GM12878 (cell line): ENCODE data around the gene CFAP61. TPM values are rescaled to one million over a fixed set of nuclear protein-coding genes. Genes with fewer than 3 reads are reported as not detected.

Source experiments
- JUNB ChIP-seq: IDR thresholded peaks from 2 replicates; pipeline ENCODE4 v1.6.1; 2016; ENCODE audit warnings: antibody characterized with exemption, mild to moderate bottlenecking
- NFYA ChIP-seq: IDR thresholded peaks from 2 replicates; pipeline ENCODE4 v1.6.1; 2011; ENCODE audit warnings: low read depth, mild to moderate bottlenecking, low read length, improper control_type of control experiment, borderline replicate concordance
- SMC3 ChIP-seq: IDR thresholded peaks from 2 replicates; pipeline ENCODE4 v1.6.1; 2011; ENCODE audit warnings: low read length, improper control_type of control experiment, borderline replicate concordance
- polyA plus RNA-seq, 11 experiments: library from polyadenylated mRNA; depleted of rRNA in 4 of 11; unstranded in 6 of 11; stranded (reverse) in 5 of 11; fragments of >200 nt; fragmentation: Nextera tagmentation in 4 of 11; fragmentation: Illumina TruSeq in 1 of 11; extraction: Ambion mirVana in 4 of 11; extraction: Trizol in 1 of 11; gene quantifications; 1 replicate in 1 of 11; 2 replicates in 10 of 11; pipeline versions ENCODE4 v1.2.1 to v1.2.3, GENCODE V29; 2011 to 2016; ENCODE audit warnings: inconsistent platforms in 2 of 11, missing spikeins in 2 of 11, low read depth in 1 of 11
- total RNA-seq, 4 experiments: library from RNA; depleted of rRNA in 3 of 4; stranded (reverse); fragments of >200 nt in 3 of 4; fragmentation: Illumina TruSeq in 1 of 4; extraction: Trizol in 1 of 4; gene quantifications; 2 replicates each; pipeline versions ENCODE4 v1.2.1 to v1.2.3, GENCODE V29; 2013 to 2021
- TF ChIP-seq, protein P1 (sequence below): fragments of 450-650 bp; IDR thresholded peaks from 2 replicates; pipeline ENCODE4 v1.6.1; 2017; ENCODE audit warnings: mild to moderate bottlenecking, moderate library complexity
- TF ChIP-seq, protein P2 (sequence below): IDR thresholded peaks from 2 replicates; pipeline ENCODE4 v1.6.1; 2011; ENCODE audit warnings: borderline replicate concordance, low read depth, mild to moderate bottlenecking, moderate library complexity, mixed read lengths, low read length; ENCODE audit not compliant: insufficient read depth; ENCODE audit errors: extremely low read length
- TF ChIP-seq, protein P3 (sequence below): fragments of 450-650 bp; formaldehyde crosslinking; IDR thresholded peaks from 2 replicates; pipeline ENCODE4 v1.4.0; 2020; ENCODE audit warnings: mild to moderate bottlenecking, moderate library complexity

Gene CFAP61
- total and polyA plus RNA-seq, 10 of the 15 experiments (the other 5 are each of a cell fraction or from before 2014, with no cell fraction given): 0.11 to 0.41 (median 0.24) TPM; not detected in 7

DNA sequence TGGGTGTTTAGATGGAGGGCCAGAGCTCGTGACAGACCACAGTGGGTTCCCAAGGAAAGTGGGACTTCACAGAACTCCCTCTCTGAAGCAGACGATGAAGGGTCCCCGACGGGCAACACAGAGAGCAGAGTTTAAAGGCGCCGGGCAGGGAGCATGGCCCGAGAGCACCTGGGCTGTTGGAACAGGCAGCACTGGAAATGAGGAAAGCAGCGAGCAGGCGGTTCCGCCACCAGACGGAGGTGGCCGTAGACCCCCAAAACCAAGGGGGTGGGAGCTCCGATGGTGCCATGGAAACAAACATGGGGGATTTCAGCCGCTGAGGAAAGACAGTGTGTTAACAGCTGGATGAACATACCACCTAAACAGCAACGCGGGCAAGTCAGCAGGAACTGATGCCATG, 288.1 kb downstream of the CFAP61 start (continued):
- TF ChIP-seq, protein P1, sequence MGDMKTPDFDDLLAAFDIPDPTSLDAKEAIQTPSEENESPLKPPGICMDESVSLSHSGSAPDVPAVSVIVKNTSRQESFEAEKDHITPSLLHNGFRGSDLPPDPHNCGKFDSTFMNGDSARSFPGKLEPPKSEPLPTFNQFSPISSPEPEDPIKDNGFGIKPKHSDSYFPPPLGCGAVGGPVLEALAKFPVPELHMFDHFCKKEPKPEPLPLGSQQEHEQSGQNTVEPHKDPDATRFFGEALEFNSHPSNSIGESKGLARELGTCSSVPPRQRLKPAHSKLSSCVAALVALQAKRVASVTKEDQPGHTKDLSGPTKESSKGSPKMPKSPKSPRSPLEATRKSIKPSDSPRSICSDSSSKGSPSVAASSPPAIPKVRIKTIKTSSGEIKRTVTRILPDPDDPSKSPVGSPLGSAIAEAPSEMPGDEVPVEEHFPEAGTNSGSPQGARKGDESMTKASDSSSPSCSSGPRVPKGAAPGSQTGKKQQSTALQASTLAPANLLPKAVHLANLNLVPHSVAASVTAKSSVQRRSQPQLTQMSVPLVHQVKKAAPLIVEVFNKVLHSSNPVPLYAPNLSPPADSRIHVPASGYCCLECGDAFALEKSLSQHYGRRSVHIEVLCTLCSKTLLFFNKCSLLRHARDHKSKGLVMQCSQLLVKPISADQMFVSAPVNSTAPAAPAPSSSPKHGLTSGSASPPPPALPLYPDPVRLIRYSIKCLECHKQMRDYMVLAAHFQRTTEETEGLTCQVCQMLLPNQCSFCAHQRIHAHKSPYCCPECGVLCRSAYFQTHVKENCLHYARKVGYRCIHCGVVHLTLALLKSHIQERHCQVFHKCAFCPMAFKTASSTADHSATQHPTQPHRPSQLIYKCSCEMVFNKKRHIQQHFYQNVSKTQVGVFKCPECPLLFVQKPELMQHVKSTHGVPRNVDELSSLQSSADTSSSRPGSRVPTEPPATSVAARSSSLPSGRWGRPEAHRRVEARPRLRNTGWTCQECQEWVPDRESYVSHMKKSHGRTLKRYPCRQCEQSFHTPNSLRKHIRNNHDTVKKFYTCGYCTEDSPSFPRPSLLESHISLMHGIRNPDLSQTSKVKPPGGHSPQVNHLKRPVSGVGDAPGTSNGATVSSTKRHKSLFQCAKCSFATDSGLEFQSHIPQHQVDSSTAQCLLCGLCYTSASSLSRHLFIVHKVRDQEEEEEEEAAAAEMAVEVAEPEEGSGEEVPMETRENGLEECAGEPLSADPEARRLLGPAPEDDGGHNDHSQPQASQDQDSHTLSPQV: no peak
- TF ChIP-seq SMC3 (no peak), NFYA (no peak), JUNB (no peak)
- TF ChIP-seq, protein P2, sequence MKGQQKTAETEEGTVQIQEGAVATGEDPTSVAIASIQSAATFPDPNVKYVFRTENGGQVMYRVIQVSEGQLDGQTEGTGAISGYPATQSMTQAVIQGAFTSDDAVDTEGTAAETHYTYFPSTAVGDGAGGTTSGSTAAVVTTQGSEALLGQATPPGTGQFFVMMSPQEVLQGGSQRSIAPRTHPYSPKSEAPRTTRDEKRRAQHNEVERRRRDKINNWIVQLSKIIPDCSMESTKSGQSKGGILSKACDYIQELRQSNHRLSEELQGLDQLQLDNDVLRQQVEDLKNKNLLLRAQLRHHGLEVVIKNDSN: no peak
- TF ChIP-seq, protein P3, sequence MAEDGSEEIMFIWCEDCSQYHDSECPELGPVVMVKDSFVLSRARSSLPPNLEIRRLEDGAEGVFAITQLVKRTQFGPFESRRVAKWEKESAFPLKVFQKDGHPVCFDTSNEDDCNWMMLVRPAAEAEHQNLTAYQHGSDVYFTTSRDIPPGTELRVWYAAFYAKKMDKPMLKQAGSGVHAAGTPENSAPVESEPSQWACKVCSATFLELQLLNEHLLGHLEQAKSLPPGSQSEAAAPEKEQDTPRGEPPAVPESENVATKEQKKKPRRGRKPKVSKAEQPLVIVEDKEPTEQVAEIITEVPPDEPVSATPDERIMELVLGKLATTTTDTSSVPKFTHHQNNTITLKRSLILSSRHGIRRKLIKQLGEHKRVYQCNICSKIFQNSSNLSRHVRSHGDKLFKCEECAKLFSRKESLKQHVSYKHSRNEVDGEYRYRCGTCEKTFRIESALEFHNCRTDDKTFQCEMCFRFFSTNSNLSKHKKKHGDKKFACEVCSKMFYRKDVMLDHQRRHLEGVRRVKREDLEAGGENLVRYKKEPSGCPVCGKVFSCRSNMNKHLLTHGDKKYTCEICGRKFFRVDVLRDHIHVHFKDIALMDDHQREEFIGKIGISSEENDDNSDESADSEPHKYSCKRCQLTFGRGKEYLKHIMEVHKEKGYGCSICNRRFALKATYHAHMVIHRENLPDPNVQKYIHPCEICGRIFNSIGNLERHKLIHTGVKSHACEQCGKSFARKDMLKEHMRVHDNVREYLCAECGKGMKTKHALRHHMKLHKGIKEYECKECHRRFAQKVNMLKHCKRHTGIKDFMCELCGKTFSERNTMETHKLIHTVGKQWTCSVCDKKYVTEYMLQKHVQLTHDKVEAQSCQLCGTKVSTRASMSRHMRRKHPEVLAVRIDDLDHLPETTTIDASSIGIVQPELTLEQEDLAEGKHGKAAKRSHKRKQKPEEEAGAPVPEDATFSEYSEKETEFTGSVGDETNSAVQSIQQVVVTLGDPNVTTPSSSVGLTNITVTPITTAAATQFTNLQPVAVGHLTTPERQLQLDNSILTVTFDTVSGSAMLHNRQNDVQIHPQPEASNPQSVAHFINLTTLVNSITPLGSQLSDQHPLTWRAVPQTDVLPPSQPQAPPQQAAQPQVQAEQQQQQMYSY (CRISPR knock-in tag): no peak
